Neural cell (in vitro differentiated cells): ENCODE results near the gene NIP7.

ENCODE experiments used
- CTCF ChIP-seq: fragments of 450-650 bp; IDR thresholded peaks from 2 replicates; pipeline ENCODE4 v1.5.1; 2014; ENCODE audit warnings: antibody characterized with exemption, mild to moderate bottlenecking, moderate library complexity; ENCODE audit not compliant: poor library complexity, severe bottlenecking
- EZH2 ChIP-seq: fragments of 200-600, 300-800 bp; shearing (Covaris generic), sonication (generic); IDR thresholded peaks from 2 replicates; pipeline ENCODE4 v1.6.1; 2014; ENCODE audit warnings: antibody characterized with exemption, low read length, borderline replicate concordance, mild to moderate bottlenecking; ENCODE audit not compliant: insufficient read depth, poor library complexity, severe bottlenecking
- REST ChIP-seq: IDR thresholded peaks from 2 replicates; pipeline ENCODE4 v1.6.1; 2012; ENCODE audit warnings: borderline replicate concordance
- TAF1 ChIP-seq: IDR thresholded peaks from 2 replicates; pipeline ENCODE4 v1.6.1; 2012; ENCODE audit warnings: low read depth

GRCh38 chr16:69329369-69330285 is 9.9 kb upstream of the NIP7 start:
- TF ChIP-seq REST: no peak
- TF ChIP-seq CTCF: no peak
- TF ChIP-seq TAF1: no peak
- TF ChIP-seq EZH2: no peak
